SKM-1 (cell line): ENCODE data around the gene ELMO1.

Source experiments
- DNase-seq: peaks from one replicate; lab custom pipeline; 2025; ENCODE audit not compliant: unreplicated experiment; lab: John Stamatoyannopoulos, UW

The ELMO1 gene

GRCh38 chr7:36939816-36940215, 508.8 kb downstream of the ELMO1 start:
- no peak for DNase-seq

- no peak for DNase-seq
Measured at GRCh38 chr7:36937754-36938563, 510.7 kb downstream of the ELMO1 start.

GRCh38 chr7:36931892-36932291, 516.8 kb downstream of the ELMO1 start:
- DNase-seq = no peak

- DNase-seq = no peak
Measured at GRCh38 chr7:36929791-36930190, 518.9 kb downstream of the ELMO1 start.

- DNase-seq = no peak
Measured at GRCh38 chr7:36928718-36929117, 519.9 kb downstream of the ELMO1 start.

- no peak for DNase-seq
Measured at GRCh38 chr7:36928311-36928710, 520.4 kb downstream of the ELMO1 start.

GRCh38 chr7:36925691-36926090, 523.0 kb downstream of the ELMO1 start:
- no peak for DNase-seq

GRCh38 chr7:36925207-36925606, 523.5 kb downstream of the ELMO1 start:
- no peak for DNase-seq

GRCh38 chr7:36923943-36924436, 524.7 kb downstream of the ELMO1 start:
- DNase-seq = peak; percentile 4

GRCh38 chr7:36923185-36923584, 525.5 kb downstream of the ELMO1 start:
- DNase-seq = no peak

GRCh38 chr7:36920433-36920832, 528.2 kb downstream of the ELMO1 start:
- no peak for DNase-seq

GRCh38 chr7:36919738-36920137, 528.9 kb downstream of the ELMO1 start:
- no peak for DNase-seq

- DNase-seq = no peak
Measured at GRCh38 chr7:36918591-36918990, 530.1 kb downstream of the ELMO1 start.

- DNase-seq = no peak
Measured at GRCh38 chr7:36916619-36917018, 532.0 kb downstream of the ELMO1 start.

GRCh38 chr7:36916116-36916515, 532.5 kb downstream of the ELMO1 start:
- DNase-seq = no peak

- DNase-seq = no peak
Measured at GRCh38 chr7:36911788-36912187, 536.9 kb downstream of the ELMO1 start.

- no peak for DNase-seq
Measured at GRCh38 chr7:36910859-36911258, 537.8 kb downstream of the ELMO1 start.

GRCh38 chr7:36910401-36910800, 538.3 kb downstream of the ELMO1 start:
- DNase-seq = no peak

GRCh38 chr7:36906956-36907635, 541.6 kb downstream of the ELMO1 start:
- DNase-seq = no peak

GRCh38 chr7:36906448-36906847, 542.2 kb downstream of the ELMO1 start:
- no peak for DNase-seq

GRCh38 chr7:36905841-36906240, 542.8 kb downstream of the ELMO1 start:
- no peak for DNase-seq

- DNase-seq = no peak
Measured at GRCh38 chr7:36904802-36905201, 543.9 kb downstream of the ELMO1 start.
